HL-60 (cell line): ENCODE results near the gene CRYBG2.

Experiments used
- DNase-seq, 2 experiments: peaks; one replicate each; pipeline ENCODE4 v3.0.0-alpha.2; 2010 to 2020; ENCODE audit warnings: low read depth in 1 of 2, low spot score in 1 of 2
- H3K27ac ChIP-seq: fragments of 250-450 bp; sonication (Bioruptor Pico); replicated peaks from 2 replicates; pipeline ENCODE4 v1.5.1; 2020; ENCODE audit warnings: mild to moderate bottlenecking, moderate library complexity
- H3K27me3 ChIP-seq: fragments of 250-450 bp; sonication (Bioruptor Pico); 2 replicates; pipeline ENCODE4 v1.5.1; 2021; ENCODE audit warnings: mild to moderate bottlenecking, moderate library complexity; ENCODE audit not compliant: insufficient read depth, poor library complexity, severe bottlenecking
- H3K4me3 ChIP-seq: replicated peaks from 2 replicates; pipeline ENCODE4 v1.5.1; 2011; ENCODE audit warnings: mild to moderate bottlenecking, control low read depth, low read length; ENCODE audit not compliant: insufficient read depth
- GABPA ChIP-seq: IDR thresholded peaks from 2 replicates; pipeline ENCODE4 v1.6.1; 2012; ENCODE audit warnings: low read depth
- POLR2AphosphoS5 ChIP-seq: IDR thresholded peaks from 2 replicates; pipeline ENCODE4 v1.6.1; 2012; ENCODE audit warnings: low read depth
- REST ChIP-seq: IDR thresholded peaks from 2 replicates; pipeline ENCODE4 v1.6.1; 2012; ENCODE audit warnings: low read depth; ENCODE audit not compliant: insufficient replicate concordance
- SPI1 ChIP-seq: IDR thresholded peaks from 2 replicates; pipeline ENCODE4 v1.6.1; 2012; ENCODE audit warnings: low read depth, mild to moderate bottlenecking, borderline replicate concordance
- TF ChIP-seq, protein P1 (sequence below): IDR thresholded peaks from one replicate; pipeline ENCODE4 v1.5.1; 2011; ENCODE audit warnings: low read length, control low read depth, inconsistent platforms; ENCODE audit not compliant: insufficient read depth

The CRYBG2 gene

GRCh38 chr1:26302733-26303405 lies 51.1 kb downstream of the CRYBG2 start:
- no peak overlapping the region for H3K4me3 ChIP-seq
- H3K27ac ChIP-seq, result no peak overlapping the region
- no peak for DNase-seq
- H3K27me3 ChIP-seq, result no peaks in the 10 kb centered on the region
- TF ChIP-seq REST (no peak), GABPA (no peak), SPI1 (no peak), POLR2AphosphoS5 (no peak)
- TF ChIP-seq, protein P1, sequence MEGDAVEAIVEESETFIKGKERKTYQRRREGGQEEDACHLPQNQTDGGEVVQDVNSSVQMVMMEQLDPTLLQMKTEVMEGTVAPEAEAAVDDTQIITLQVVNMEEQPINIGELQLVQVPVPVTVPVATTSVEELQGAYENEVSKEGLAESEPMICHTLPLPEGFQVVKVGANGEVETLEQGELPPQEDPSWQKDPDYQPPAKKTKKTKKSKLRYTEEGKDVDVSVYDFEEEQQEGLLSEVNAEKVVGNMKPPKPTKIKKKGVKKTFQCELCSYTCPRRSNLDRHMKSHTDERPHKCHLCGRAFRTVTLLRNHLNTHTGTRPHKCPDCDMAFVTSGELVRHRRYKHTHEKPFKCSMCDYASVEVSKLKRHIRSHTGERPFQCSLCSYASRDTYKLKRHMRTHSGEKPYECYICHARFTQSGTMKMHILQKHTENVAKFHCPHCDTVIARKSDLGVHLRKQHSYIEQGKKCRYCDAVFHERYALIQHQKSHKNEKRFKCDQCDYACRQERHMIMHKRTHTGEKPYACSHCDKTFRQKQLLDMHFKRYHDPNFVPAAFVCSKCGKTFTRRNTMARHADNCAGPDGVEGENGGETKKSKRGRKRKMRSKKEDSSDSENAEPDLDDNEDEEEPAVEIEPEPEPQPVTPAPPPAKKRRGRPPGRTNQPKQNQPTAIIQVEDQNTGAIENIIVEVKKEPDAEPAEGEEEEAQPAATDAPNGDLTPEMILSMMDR, result no peak

- TF ChIP-seq REST, result no peak
- no peak for TF ChIP-seq SPI1
- no peak for TF ChIP-seq POLR2AphosphoS5
- TF ChIP-seq GABPA, result no peak
- TF ChIP-seq, protein P1, result no peak
- DNase-seq, result no peak
- no peak overlapping the region for H3K4me3 ChIP-seq
- H3K27ac ChIP-seq, result no peak overlapping the region
- H3K27me3 ChIP-seq, result no peaks in the 10 kb centered on the region
These were observed 53.2 kb downstream of the CRYBG2 start for GRCh38 chr1:26300578-26301275.

DNA sequence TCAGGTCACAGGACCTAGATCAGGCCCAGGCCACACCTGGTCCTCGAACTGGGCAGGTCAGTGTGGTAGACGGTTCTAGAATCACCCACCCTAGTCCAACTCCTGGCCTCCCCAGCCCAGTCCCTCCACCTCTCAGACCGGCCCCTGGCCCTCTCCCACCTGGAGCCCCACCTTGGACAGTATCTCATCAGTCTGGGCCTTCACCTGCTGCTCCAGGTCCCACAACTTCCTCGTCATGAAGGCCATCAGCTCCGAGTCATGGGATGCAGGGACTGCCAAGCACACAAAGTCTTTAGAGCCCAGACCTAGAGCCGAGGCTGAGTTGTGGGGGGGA lies 56.2 kb downstream of the CRYBG2 start:
- Histone ChIP-seq H3K27me3 (no peaks in the 10 kb centered on the region), H3K4me3 (no peak overlapping the region), H3K27ac (no peak overlapping the region)
- no peak for DNase-seq
- TF ChIP-seq POLR2AphosphoS5 (no peak), GABPA (no peak), SPI1 (no peak), REST (no peak)
- TF ChIP-seq, protein P1, result no peak
